Keratinocyte (primary cell): ENCODE results near the gene HAND1.

Experiments used
- EZH2 ChIP-seq: IDR thresholded peaks from one replicate; pipeline ENCODE4 v1.6.1; 2012; ENCODE audit warnings: inconsistent platforms, mild to moderate bottlenecking, low read length, moderate library complexity
- TF ChIP-seq, protein P1 (sequence below), 3 experiments: IDR thresholded peaks in 1 of 3; conservative IDR thresholded peaks in 1 of 3; optimal IDR thresholded peaks in 1 of 3; 2 replicates in 2 of 3; 3 replicates in 1 of 3; pipeline versions ENCODE3 to v1.5.1; 2011; ENCODE audit warnings: low read length in 3 of 3, mild to moderate bottlenecking in 3 of 3, moderate library complexity in 2 of 3, control low read depth in 1 of 3, inconsistent platforms in 1 of 3; ENCODE audit not compliant: insufficient read depth in 2 of 3; ENCODE audit errors: extremely low read depth in 1 of 3

GRCh38 chr5:154455585-154455984 is 22.4 kb downstream of the HAND1 start:
- TF ChIP-seq, protein P1, sequence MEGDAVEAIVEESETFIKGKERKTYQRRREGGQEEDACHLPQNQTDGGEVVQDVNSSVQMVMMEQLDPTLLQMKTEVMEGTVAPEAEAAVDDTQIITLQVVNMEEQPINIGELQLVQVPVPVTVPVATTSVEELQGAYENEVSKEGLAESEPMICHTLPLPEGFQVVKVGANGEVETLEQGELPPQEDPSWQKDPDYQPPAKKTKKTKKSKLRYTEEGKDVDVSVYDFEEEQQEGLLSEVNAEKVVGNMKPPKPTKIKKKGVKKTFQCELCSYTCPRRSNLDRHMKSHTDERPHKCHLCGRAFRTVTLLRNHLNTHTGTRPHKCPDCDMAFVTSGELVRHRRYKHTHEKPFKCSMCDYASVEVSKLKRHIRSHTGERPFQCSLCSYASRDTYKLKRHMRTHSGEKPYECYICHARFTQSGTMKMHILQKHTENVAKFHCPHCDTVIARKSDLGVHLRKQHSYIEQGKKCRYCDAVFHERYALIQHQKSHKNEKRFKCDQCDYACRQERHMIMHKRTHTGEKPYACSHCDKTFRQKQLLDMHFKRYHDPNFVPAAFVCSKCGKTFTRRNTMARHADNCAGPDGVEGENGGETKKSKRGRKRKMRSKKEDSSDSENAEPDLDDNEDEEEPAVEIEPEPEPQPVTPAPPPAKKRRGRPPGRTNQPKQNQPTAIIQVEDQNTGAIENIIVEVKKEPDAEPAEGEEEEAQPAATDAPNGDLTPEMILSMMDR (optimal IDR thresholded peaks at IDR 0.05 in 1 of 3, IDR thresholded peaks at IDR 0.05 in 1 of 3, conservative IDR thresholded peaks at IDR 0.05 in 1 of 3; ENCODE audit: extremely low read depth in 1 of 3, insufficient read depth in 2 of 3, low read length in 3 of 3): no peak
- TF ChIP-seq EZH2: no peak
